GM12878 (cell line): ENCODE data around the gene ATP1A3. TPM values are rescaled to one million over a fixed set of nuclear protein-coding genes. Genes with fewer than 3 reads are reported as not detected.

Experiments
- ATAC-seq: fragments of 200-7000 bp; cut with Tn5 transposase; 3 replicates; pipeline ENCODE4 v1.9.1; 2020; ENCODE audit warnings: mild to moderate bottlenecking, moderate library complexity
- BruUV-seq: library from RNA; stranded (reverse); fragments of 400-500 nt; replicated peaks from 2 replicates; lab custom pipeline; 2021; lab: Mats Ljungman, UMichigan
- CTCF ChIA-PET: fragments of 300-600 bp; sonication (Branson Sonifier 250); formaldehyde crosslinking; extraction: SDS; loops from one replicate; lab custom pipeline; 2021; ENCODE audit warnings: inconsistent platforms; lab: Yijun Ruan, JAX
- POLR2A ChIA-PET: fragments of 350-600 bp; formaldehyde crosslinking; extraction: SDS; loops from one replicate; lab custom pipeline; 2021; ENCODE audit warnings: inconsistent platforms; lab: Charles Lee
- RAD21 ChIA-PET: fragments of 300-600 bp; sonication (Branson Sonifier 250); formaldehyde crosslinking; loops from one replicate; lab custom pipeline; 2023; ENCODE audit warnings: antibody characterized with exemption; ENCODE audit not compliant: unreplicated experiment; lab: Charles Lee
- SMC1A ChIA-PET: fragments of 300-600 bp; sonication (Branson Sonifier 250); formaldehyde crosslinking; loops from one replicate; lab custom pipeline; 2023; ENCODE audit not compliant: unreplicated experiment, uncharacterized antibody; lab: Charles Lee
- DNase-seq: peaks from one replicate; pipeline ENCODE4 v3.0.0-alpha.2; 2011; ENCODE audit warnings: low read depth, low spot score
- FAIRE-seq: peaks from 3 replicates; lab custom pipeline; 2011; peaks lifted over from hg19 to GRCh38; lab: Jason Lieb, UNC
- H2AFZ ChIP-seq: 2 replicates; pipeline ENCODE4 v1.6.0; 2011; ENCODE audit warnings: low read depth, low read length, control low read depth; ENCODE audit not compliant: control insufficient read depth
- H3K27ac ChIP-seq: 2 replicates; pipeline ENCODE4 v1.5.1; 2011; ENCODE audit warnings: control low read depth; ENCODE audit not compliant: control insufficient read depth, insufficient read depth
- H3K27me3 ChIP-seq, 2 experiments: replicated peaks in 1 of 2; 2 replicates each; pipeline versions ENCODE4 v1.6.0 to v1.6.1; 2011; ENCODE audit warnings: low read length in 1 of 2; ENCODE audit not compliant: control insufficient read depth in 2 of 2, insufficient read depth in 2 of 2
- H3K36me3 ChIP-seq, 2 experiments: 2 replicates each; pipeline ENCODE4 v1.5.1; 2011; ENCODE audit warnings: low read length in 1 of 2; ENCODE audit not compliant: control insufficient read depth in 2 of 2, insufficient read depth in 2 of 2
- H3K4me1 ChIP-seq: 2 replicates; pipeline ENCODE4 v1.6.1; 2011; ENCODE audit warnings: mild to moderate bottlenecking, low read length, moderate library complexity, mixed read lengths; ENCODE audit not compliant: control insufficient read depth, insufficient read depth
- H3K4me2 ChIP-seq: 2 replicates; pipeline ENCODE4 v1.6.0; 2011; ENCODE audit warnings: control low read depth; ENCODE audit not compliant: control insufficient read depth, insufficient read depth
- H3K4me3 ChIP-seq: fragments of 200-600 bp; sonication (generic); 2 replicates; pipeline ENCODE4 v1.5.1; 2016
- H3K79me2 ChIP-seq: 2 replicates; pipeline ENCODE4 v1.6.0; 2011; ENCODE audit warnings: low read length; ENCODE audit not compliant: control insufficient read depth, insufficient read depth
- H3K9ac ChIP-seq: 2 replicates; pipeline ENCODE4 v1.8.0; 2011; ENCODE audit warnings: low read length, control low read depth, mixed read lengths; ENCODE audit not compliant: control insufficient read depth, insufficient read depth
- H3K9me3 ChIP-seq: replicated peaks from 3 replicates; pipeline ENCODE4 v1.5.1; 2011; ENCODE audit warnings: mild to moderate bottlenecking, low read length; ENCODE audit not compliant: control insufficient read depth, insufficient read depth
- H4K20me1 ChIP-seq: 2 replicates; pipeline ENCODE4 v1.6.0; 2011; ENCODE audit not compliant: control insufficient read depth, insufficient read depth
- BACH1 ChIP-seq: fragments of 450-650 bp; IDR thresholded peaks from 2 replicates; pipeline ENCODE4 v1.6.1; 2017; ENCODE audit warnings: mild to moderate bottlenecking, borderline replicate concordance
- CREB1 ChIP-seq: IDR thresholded peaks from 2 replicates; pipeline ENCODE4 v1.6.1; 2012; ENCODE audit warnings: low read depth, mild to moderate bottlenecking, inconsistent platforms
- CUX1 ChIP-seq: IDR thresholded peaks from 2 replicates; pipeline ENCODE4 v1.6.1; 2012; ENCODE audit warnings: improper control_type of control experiment, low read depth, low read length; ENCODE audit not compliant: insufficient replicate concordance
- MEF2B ChIP-seq: fragments of 450-650 bp; IDR thresholded peaks from 2 replicates; pipeline ENCODE4 v1.6.1; 2018; ENCODE audit warnings: mild to moderate bottlenecking, moderate library complexity; ENCODE audit not compliant: partially characterized antibody, poor library complexity, severe bottlenecking
- PBX3 ChIP-seq: IDR thresholded peaks from 2 replicates; pipeline ENCODE4 v1.6.1; 2011; ENCODE audit warnings: mild to moderate bottlenecking, low read depth, low read length, moderate library complexity; ENCODE audit not compliant: insufficient replicate concordance
- POLR2A ChIP-seq: IDR thresholded peaks from 2 replicates; pipeline ENCODE4 v1.6.1; 2011; ENCODE audit warnings: low read depth, mild to moderate bottlenecking, low read length
- TBL1XR1 ChIP-seq: IDR thresholded peaks from 2 replicates; pipeline ENCODE4 v1.6.1; 2012; ENCODE audit warnings: low read depth, low read length, improper control_type of control experiment
- WGBS: methylation state at CpG from one replicate; pipeline ENCODE4 v1.1.6; 2016; ENCODE audit warnings: low lambda C conversion rate; ENCODE audit not compliant: insufficient replicate concordance, insufficient coverage; ENCODE audit errors: missing lambda C conversion rate; 5-methylcytosine and 5-hydroxymethylcytosine counted together
- in situ Hi-C: fragments of 300-500 bp; cut with MboI; formaldehyde crosslinking; loops from 9 replicates; pipeline ENCODE4 v1.14.3; 2018; ENCODE audit warnings: mixed read lengths
- intact Hi-C: fragments of 100-400 bp; cut with micrococcal nuclease; formaldehyde crosslinking; loops from one replicate; pipeline ENCODE4 v1.14.2; 2022; ENCODE audit not compliant: unreplicated experiment
- polyA plus RNA-seq, 11 experiments: library from polyadenylated mRNA; depleted of rRNA in 4 of 11; unstranded in 6 of 11; stranded (reverse) in 5 of 11; fragments of >200 nt; fragmentation: Nextera tagmentation in 4 of 11; fragmentation: Illumina TruSeq in 1 of 11; extraction: Ambion mirVana in 4 of 11; extraction: Trizol in 1 of 11; gene quantifications; 1 replicate in 1 of 11; 2 replicates in 10 of 11; pipeline versions ENCODE4 v1.2.1 to v1.2.3, GENCODE V29; 2011 to 2016; ENCODE audit warnings: inconsistent platforms in 2 of 11, missing spikeins in 2 of 11, low read depth in 1 of 11
- total RNA-seq, 4 experiments: library from RNA; depleted of rRNA in 3 of 4; stranded (reverse); fragments of >200 nt in 3 of 4; fragmentation: Illumina TruSeq in 1 of 4; extraction: Trizol in 1 of 4; gene quantifications; 2 replicates each; pipeline versions ENCODE4 v1.2.1 to v1.2.3, GENCODE V29; 2013 to 2021
- TF ChIP-seq, protein P1 (sequence below): fragments of 450-650 bp; IDR thresholded peaks from 2 replicates; pipeline ENCODE4 v1.6.1; 2017; ENCODE audit warnings: low read depth, mild to moderate bottlenecking, moderate library complexity

ATP1A3 gene
- total and polyA plus RNA-seq, 10 of the 15 experiments (the other 5 are each of a cell fraction or from before 2014, with no cell fraction given): 0.17 to 0.86 (median 0.32) TPM; not detected in 2

DNA sequence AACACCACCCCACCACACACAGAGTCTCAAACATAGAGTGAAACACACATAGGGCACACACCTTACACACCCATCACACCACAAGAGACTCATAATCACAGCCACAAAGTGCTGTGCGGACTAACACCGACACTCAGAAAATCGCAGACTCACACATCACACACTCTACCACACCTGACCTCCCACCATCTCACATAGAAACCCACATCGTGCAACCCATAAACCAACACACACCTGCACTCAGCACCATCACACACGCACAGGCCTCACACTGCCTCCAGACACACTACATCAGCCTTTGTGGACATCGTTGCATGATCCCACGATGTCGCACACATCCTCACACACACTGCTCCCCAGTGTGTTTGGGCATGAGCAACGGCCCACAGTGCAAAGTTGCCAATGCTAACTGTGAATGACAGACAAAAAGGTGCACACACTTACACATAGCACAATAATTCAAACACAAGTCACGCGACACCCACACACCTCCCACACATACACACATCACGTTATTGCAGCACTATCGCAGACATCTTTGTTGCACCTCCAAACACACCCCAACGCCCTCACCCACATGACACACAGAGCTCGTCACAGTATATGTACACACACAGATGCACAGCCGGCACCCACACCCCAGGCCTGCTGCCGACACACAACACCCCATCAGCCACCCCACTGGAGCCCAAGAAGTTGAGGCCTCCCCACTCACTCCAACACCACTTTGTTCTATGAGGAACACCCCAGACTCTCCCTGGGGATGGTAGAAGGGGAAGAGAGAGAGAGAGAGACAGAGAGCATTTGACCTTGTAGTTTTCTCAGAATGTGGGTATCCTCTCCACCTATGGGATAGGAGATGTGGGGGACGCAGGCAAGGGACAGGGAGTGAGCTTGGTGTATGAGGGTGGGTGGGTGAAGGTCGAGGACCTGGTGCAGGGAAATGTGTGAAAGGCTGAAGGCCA lies 1.2 kb upstream of the ATP1A3 start (continued):
- peak; percentile 3 for TF ChIP-seq PBX3

DNA sequence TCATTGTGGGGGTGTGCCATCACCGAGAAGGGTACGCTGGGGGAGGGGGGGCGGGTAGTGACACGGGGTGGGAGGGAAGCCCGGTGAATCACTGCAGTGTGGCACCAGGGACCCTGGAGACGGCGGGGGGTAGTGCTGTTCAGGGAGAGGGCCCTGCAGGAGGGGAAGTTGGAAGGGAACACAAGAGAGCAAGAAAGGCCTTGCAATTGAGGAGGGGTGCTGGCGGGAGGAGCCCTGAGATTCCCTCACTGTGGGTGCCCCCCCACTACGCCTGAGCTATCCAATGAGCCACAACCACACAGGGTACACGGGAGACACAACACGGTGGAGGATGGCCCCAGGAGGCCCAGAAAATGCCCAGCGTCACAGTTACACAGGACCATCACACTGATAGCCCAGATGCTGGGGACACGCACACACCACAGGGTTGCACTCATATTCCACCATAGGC lies 516 bp upstream of the ATP1A3 start:
- RAD21 ChIA-PET: no interaction called here
- H3K4me1 ChIP-seq: peaks cover 3% of the 10 kb centered on the region
- CTCF ChIA-PET: no interaction called here
- no peaks in the 10 kb centered on the region for H3K79me2 ChIP-seq
- H3K4me3 ChIP-seq: peak overlapping the region; percentile 69; the same call in 1 of the 2 replicates
- WGBS: 30% methylated on average over 8 of the region's 13 CpGs
- no peak for ATAC-seq
- no TSS peak for BruUV-seq
- POLR2A ChIA-PET: no interaction called here
- no peaks in the 10 kb centered on the region for H3K9me3 ChIP-seq
- SMC1A ChIA-PET: no interaction called here
- FAIRE-seq: no peak
- H4K20me1 ChIP-seq: no peaks in the 10 kb centered on the region
- intact Hi-C loops: no loop called here
- in situ Hi-C loops: no loop called here
- no peak overlapping the region for H3K4me2 ChIP-seq
- H3K27ac ChIP-seq: no peak overlapping the region
- H3K27me3 ChIP-seq: peaks cover 2 to 10% of the 10 kb centered on the region in 2 experiments; a peak in 2 of 4 replicates
- H3K36me3 ChIP-seq: no peaks in the 10 kb centered on the region
- TF ChIP-seq BACH1: no peak
- TF ChIP-seq CUX1: no peak
- no peak for TF ChIP-seq MEF2B
- TF ChIP-seq TBL1XR1: no peak
- TF ChIP-seq, protein P1, sequence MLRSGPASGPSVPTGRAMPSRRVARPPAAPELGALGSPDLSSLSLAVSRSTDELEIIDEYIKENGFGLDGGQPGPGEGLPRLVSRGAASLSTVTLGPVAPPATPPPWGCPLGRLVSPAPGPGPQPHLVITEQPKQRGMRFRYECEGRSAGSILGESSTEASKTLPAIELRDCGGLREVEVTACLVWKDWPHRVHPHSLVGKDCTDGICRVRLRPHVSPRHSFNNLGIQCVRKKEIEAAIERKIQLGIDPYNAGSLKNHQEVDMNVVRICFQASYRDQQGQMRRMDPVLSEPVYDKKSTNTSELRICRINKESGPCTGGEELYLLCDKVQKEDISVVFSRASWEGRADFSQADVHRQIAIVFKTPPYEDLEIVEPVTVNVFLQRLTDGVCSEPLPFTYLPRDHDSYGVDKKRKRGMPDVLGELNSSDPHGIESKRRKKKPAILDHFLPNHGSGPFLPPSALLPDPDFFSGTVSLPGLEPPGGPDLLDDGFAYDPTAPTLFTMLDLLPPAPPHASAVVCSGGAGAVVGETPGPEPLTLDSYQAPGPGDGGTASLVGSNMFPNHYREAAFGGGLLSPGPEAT: no peak
- TF ChIP-seq CREB1: no peak
- no peak for TF ChIP-seq POLR2A
- TF ChIP-seq, all 136 proteins: peak for 0
- H2AFZ ChIP-seq: no peak overlapping the region
- H3K9ac ChIP-seq: no peak overlapping the region
- DNase-seq: no peak
